ENCODE measurements around the gene TTC27.

- TF ChIP-seq CTCF (IDR thresholded peaks at IDR 0.05) (no peak), ZFX (IDR thresholded peaks at IDR 0.05; ENCODE audit: borderline replicate concordance) (no peak)
Observed at GRCh38 chr2:32614084-32614483, 13.8 kb upstream of the TTC27 start.

Measured in 22Rv1 (cell line).